CD1c-positive myeloid dendritic cell (primary cell): Measurements from ENCODE around the gene SBF2.
"Not testable (repeated sequence)": the region's sequence is repeated elsewhere in the genome, so short reads cannot be mapped to it uniquely, and the experiment has no call there.

ENCODE experiments used
- DNase-seq: peaks from one replicate; pipeline ENCODE4 v3.0.0-alpha.2; 2016; ENCODE audit errors: extremely low spot score

SBF2 gene

DNA sequence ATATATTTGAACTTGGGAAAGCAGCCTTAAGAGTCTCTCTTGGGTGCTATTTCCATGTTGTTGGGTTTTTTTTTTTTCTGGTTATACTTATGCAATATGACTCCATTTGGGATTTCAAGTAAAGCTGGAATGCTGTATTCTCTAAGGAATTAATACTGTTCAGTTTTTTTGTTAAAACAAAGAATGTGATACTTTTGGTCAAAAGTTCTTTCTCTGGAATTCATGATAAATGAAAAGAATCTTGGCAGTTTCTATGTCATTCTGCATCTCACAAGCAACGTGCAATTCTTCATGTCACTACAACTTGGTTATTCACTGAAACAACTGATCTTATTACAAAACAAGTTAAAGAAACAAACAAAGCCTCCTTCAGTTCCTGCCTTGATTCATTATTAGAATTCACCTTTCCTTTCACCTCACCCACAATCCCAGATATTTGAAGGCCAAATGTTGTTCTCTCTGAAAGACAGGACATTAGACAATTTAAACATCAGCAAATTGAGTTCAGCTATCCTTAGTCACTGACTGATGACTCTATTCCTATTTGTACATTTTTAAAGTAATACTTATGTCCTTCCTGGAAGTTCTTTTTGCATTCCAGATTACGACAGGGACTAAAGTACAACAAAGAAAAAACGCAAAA is 176.2 kb downstream of the SBF2 start:
- DNase-seq, result no peak

DNA sequence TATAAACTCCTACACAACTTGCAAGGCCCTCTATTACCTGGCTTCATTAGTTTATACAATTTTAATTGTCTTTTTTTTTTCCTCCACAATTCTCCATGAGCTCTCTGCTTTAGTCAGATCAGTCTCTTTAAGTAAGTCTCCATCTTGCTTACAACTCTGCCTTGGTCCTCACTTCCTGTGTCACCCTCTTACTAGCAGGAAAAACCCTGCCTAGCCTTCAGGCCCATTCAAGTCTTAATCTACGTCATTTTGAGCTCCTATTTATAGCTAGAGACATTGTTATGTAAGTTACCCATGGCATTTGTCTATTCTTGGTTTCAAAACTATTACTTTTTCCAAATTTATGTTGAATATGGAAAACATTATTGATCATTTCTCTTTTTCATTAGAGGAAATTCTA is 177.4 kb downstream of the SBF2 start:
- DNase-seq, result no peak

DNA sequence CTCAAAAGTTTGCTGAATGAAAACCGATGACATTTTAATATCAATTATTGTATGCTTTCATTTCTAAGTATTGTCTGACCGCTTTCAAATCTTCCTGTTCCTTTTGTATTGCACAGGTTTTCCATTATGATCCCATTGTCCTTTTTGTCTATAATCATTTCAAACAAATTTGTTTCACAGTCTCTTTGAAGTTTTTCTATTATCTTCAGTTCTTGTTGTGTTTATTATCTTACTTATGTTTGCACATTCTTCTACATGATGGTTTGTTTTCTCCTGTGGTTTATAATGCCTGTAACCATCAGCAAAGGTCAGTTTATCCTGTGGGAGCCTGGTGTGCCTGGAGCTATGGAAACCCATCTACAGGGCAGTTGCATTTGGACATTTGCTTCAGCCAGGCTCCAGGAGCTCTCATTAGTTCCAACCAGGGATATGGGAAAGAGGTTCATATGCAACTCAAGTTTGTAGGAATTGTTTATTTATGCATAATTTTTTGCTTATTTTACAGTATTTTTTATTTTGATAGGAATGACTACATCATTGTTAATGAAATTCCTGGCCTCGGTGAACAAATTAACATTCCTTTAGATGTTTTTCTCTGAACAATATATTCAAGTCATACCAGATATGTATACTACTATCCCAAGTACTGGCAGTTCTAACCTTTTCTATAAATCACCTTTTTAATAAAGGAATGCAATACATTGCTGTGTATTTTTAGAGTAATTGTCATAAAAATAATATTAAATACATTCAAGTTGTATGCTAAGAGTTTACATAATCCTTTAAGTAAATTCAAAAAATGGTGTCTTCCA is 179.2 kb downstream of the SBF2 start:
- DNase-seq, result no peak

DNA sequence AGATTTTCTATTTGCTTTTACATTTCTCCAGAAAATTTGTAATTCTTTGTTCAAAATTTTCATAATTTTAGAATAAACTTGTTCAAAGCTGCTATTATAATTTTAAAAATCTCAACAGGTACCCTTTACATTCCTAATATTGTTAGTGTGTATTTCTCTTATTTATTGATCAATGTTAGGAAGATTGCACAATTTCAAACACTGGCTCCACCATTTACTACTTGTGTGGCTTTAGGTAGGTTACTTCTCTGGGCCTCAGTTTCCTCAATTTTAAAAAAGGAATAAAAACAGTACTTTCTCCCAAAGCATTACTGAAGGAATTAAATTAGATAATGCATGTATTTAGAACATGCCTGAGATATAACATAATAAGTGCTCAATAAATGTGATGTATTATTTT is 180.2 kb downstream of the SBF2 start:
- DNase-seq, result no peak

DNA sequence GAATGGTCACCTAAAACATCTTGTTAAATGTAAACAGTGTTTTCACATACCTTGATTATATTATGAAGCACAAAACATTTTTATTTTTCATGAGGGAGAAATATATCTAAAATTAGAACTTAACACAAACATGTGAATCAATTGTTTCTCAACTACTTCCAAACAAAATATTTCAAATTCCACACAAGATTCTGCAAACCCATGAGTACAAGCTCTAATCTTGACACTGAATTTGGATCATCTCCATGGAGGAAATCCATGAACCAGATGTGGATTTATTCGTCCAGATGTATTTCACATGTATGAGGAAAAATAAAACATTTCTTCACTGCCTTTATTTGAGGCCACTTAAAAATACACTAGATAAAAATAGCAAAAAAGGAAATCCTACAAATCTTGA is 184.2 kb downstream of the SBF2 start:
- DNase-seq, result no peak

DNA sequence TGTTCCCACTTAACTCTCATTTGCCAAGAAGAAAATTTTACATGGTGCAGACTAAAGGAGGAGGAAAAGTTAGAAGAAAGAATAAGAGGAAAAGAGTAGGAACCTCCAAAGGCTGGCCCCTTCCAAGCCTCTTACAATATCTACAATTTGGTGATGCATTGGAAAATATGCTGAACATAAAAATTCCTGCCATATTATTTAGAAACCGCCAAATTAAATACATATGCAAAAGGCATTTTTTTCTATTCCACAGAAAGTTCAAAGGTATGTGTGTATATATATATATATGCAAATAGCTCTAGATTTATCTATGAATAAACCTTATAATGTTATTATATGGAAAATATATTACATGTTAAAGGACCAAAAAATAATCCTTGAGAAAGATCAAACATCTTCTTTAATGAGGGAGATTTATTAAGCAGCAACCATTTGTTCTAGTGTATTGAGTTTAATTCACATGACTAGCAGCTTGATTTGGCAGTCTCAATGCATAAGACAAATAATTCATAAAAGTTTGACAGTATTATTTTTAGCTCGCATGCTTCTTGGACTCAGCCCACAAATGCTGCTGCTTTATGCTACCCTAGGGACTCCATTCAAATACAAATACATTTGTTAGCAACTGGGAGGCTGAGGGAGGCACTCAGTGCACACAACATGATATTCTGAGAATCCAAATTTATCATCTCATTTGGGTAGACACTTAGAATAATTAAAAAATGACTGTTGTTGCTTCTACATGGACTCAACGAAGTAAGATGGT is 184.9 kb downstream of the SBF2 start:
- DNase-seq, result no peak

DNA sequence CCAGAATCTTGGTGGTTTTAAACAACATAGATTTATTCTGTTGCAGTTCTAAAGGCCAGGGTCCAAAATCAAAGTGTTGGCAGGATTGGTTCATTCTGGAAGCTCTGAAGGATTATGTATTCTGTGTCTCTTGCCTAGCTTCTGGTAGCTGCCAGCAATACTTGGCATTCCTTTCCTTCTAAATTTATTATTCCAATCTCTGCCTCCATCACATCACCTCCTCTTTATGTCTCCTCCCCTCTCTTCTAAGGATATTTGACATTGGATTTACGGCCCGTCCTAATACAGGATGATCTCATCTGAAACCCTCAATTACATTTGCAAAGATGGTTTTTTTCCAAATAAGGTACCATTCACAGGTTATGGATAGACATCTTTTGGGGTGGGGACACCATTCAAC is 186.5 kb downstream of the SBF2 start:
- DNase-seq, result no peak

DNA sequence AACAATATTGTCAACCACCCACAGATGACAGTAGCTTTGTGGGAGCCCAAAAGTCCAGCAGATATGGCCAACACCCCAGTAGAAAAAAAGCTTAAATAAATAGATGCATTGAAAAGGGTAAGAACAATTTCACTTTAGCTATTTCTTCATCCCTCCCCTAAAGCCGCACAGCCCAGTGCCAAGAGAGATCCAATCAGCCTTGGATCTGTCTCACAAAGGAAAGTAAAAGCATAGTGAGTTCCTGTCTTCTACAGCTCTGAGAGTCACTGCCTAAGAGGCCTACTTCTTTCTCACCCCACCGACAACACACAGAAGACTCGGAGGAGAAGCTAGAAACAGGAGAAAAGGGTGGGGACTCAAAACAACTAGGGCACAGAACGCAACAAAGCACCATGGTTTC is 196.4 kb downstream of the SBF2 start:
- DNase-seq, result no peak

DNA sequence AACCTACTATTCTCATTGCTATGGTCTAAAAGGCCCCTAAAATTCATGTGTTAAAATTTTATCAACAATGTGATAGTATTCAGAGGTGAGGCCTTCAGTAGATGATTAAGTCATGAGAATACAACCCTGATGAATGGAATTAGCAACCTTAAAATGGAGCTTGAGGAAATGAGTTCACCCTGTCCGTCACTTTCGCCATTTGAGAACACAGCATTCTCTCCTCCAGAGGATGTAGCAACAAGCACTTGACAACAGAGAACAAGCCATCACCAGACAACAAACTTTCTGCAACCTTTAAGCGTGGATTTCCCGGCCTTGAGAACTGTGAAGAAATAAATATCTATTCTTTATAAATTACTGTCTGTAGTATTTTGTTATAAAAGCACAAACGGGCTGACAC is 197.0 kb downstream of the SBF2 start:
- DNase-seq, result no peak

DNA sequence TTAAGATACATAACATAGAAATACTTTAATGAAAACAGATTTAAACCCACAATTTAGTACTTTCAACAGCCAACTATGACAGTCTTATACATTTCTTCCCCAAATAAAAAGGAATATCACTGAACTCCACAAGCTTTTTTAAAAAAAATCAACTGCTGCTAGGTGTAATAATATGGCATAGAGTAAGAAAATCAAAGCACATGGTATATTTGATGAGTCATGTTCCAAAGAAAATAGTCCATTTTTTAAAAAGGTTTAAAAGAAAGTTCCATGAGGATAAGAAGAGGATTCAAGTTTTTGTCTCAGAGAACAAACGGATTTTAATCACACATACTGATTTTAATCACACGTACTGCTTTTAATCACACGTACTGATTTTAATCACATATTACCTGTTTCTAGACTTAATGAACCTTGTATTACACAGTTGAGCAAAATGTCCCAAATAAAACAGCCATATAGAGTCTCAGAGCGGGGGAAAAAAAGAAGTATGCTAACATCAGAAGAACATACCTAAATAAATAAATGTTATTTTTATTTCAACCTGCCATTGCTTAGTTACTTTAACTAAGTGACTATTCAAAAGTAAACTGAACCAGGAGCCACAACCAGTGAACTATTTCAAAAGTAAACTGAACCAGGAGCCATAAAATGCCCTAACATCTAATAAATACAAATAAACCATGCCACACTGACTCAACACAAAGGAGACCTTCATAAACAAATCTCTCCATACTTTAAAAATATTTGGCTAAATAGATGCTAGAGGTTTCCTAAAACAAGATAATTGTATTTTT is 198.4 kb downstream of the SBF2 start:
- no peak for DNase-seq

DNA sequence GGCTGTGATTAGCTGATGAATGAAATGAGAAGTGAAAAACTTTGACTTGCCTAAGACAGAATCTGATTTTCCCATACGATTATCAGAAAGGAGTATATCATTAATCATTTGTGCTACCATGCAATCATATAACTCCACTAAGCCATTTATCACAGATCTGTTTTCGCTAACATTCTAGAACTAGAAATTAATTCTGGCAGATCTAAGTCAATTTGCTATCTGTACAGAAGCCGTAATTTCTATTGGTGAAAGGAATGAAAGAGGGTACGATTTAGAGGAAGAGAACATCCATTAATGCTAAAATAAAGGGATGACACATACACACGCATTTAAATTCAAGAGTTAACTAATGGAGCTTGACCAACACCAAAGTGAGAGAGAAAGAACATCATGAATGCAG is 201.6 kb downstream of the SBF2 start:
- DNase-seq, result no peak

DNA sequence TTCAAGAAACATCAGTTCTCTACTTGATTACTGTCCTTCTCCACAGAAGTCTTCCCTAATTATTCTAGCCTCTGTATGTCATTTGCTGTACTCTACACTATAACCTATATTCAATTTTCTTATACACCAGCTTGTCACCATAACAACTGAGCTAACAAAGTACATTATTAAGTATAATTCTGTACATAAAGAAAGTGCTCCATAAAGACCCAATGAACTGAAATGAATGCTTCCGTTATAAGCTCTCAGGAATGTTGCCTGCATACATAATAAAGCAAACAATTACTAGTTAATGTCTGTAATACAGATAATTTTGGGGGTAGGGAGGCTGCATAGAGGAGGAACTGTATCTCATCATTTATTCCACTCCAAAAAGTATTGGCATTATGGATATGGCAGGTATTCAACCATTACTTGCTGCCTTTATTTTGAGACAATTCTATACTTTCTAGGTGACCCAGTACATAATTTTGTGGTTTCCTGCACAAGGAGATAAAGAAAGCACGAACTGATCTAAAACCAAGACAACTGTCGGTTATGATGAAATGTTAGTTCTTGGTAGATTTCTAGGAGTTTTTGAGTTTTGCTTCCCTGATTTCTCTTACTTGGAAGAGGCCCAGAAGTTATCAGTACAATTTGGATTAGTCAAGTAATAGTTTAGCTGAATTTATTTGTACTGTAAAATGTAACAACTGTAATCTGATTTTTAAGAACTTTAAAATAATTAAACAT is 202.5 kb downstream of the SBF2 start:
- DNase-seq, result peak; percentile 6

DNA sequence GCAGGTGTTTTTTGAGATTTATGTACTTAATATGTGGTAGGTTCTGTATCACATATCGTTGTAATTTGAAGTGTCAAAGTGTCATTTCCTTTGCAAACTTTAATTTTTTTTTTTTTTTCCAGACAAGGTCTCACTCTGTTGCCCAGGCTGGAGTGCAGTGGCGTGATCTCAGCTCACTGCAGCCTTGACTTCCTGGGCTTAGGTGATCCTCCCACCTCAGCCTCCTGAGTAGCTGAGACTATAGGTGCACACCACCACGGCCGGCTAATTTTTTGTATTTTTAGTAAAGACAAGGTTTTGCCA is 206.1 kb downstream of the SBF2 start:
- DNase-seq, result not testable (repeated sequence)

DNA sequence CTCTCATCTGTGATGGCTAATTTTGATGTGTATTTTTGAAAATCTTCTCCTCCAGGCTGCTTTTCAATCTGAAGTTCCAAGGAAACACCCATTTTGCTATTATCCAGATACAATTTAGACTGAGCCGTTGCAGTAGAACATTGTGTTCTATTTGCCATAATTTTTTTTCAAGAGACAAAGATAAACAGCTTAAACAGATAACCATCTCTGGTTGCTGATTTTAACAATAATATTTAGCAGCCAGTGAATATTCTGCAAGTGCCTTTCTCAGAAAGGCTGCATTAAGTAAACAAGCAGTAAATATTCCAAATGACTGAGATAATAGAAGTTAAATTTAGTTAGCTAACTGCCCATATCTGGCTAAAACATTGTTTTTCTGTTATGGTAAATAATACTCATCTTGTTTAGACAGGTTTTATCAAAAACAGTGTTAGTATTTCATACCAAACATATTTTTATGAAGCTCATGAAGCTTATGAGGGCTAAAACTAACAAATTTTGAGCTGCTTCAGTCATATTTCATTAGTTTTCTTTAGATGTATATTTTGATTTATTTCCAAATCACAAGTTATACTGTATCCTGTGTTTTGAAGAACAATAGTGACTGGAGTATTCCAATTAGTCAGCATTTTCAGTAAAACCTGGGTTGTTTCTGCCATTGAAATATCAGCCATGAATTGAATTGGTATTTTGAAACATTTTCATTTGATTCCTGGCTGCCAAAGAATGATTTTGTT is 206.7 kb downstream of the SBF2 start:
- no peak for DNase-seq

DNA sequence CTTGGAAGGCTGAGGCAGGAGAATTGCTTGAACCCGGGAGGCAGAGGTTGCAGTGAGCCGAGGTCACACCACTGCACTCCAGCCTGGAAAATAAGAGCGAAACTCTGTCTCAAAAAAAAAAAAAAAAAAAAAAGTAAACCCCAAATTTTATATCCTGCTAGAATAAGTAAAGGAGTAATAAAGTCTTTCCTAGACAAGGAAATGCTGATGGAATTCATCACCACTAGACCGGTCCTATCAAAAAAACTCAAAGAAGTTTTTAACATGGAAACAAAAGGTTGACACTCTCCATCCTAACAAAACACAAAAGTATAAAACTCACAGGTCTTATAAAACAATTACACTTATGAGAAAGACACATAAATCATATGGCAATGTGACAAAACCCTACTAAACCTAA is 213.9 kb downstream of the SBF2 start:
- DNase-seq, result no peak

DNA sequence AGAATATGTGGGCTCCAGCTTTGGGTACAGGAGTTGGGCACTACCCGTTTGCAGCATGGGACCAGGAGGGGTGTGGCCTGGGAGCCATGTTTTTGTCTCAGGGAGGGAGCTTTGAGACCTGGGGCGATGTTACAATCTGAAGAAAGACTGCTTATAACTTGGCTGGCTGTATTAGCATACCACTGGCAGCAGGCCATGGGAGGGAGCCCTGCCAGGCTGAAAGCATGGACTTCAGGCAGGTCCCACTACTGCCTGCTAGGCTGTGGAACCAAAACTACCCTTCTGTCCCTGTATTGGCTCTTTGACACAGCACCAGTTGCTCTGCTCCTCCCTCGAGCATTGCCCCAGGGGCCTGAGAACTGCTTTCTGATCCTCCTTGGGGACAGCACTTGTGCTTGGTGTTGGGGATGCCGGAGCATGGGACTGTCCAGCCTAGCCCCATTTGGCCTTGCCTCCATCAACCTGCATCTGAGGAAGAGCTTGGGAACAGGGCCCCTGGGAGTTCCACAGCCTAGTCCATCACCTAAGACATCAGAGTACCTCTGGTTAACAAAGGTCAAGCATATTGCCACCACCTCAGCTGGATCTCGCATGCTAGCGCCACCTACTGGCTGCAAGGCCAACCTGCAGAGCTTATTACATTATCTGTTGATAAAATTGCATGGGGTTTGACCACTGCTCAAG is 217.4 kb downstream of the SBF2 start:
- peak; percentile 32 for DNase-seq

DNA sequence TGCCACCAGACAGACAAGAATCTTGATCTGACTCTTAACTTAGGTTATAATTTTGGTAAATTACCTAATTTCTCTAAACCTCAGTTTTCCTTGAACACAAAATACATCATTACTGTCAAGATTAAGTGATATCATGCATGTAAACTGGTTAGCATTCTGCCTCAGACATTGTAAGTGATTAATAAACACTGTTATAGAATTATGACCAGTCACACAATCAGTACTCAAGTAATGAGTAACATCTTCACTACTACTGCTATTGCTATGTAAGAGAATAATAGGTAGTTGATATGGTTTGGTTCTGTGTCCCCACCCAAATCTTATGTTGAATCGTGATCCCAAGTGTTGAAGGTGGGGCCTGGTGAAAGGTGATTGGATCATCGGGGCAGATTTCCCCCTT is 218.9 kb downstream of the SBF2 start:
- DNase-seq, result no peak

DNA sequence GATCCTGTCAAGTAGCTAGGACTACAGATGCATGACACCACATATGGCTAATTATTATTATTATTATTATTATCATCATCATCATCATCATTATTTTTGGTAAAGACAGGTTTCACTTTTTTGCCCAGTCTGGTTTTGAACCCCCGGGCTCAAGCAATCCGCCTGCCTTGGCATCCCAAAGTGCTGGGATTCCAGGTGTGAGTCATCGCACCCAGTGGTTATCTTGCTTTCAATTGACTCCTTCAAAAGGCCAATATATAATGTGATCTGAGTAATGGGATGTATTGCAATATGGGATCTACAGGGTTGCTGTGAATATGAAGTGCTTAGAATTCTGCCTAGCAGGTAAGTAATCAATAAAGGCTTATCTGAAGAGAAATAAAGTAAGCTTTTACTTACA is 221.2 kb downstream of the SBF2 start:
- DNase-seq, result no peak

DNA sequence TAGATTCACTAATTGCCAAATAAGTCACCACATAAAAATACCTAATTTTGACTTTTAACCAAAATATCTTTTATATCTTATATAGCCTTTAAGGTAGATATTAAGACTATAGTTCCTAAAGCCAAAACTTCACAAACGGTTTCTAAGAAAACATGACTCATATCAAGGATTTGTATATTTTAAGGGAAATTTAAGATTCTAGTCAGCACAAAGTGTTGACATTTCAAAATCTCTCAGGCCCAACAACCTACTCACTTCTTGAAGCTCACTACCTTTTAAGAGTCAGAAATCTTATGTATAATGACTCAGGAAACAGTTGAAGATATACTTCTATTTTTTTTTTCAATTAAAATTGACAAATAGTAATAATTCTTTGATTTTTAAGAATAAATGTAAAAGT is 221.9 kb downstream of the SBF2 start:
- DNase-seq, result peak; percentile 7

DNA sequence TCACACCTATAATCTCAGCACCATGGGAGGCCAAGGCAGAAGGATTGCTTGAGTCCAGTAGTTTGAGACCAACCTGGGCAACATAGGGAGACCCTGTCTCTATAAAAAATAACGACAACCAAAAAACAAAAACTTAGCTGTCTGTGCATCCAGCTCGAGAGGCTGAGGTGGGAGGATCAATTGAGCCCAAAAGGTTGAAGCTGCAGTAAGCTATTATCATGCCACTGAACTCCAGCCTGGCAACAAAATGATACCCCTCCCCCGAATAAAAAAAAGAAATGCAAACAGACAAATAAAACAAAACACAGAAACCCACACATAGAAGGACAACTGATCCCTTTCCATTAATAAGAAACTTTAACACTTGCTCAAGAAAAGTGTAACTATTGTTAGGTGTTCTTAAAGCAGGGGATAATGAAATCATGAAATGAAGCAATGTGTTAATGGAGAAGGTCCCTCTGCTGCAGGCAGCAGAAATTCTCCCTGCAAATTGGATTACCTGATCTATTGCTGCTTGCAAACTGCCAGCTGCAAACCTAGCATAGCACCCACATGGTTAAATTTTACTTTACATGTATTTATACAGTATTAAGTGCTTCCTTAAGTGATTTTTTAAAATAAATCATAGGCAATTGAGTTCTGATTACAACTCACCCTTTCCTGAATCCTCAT is 226.3 kb downstream of the SBF2 start:
- DNase-seq, result no peak
